ENCODE results near the gene OR6J1.

DNA sequence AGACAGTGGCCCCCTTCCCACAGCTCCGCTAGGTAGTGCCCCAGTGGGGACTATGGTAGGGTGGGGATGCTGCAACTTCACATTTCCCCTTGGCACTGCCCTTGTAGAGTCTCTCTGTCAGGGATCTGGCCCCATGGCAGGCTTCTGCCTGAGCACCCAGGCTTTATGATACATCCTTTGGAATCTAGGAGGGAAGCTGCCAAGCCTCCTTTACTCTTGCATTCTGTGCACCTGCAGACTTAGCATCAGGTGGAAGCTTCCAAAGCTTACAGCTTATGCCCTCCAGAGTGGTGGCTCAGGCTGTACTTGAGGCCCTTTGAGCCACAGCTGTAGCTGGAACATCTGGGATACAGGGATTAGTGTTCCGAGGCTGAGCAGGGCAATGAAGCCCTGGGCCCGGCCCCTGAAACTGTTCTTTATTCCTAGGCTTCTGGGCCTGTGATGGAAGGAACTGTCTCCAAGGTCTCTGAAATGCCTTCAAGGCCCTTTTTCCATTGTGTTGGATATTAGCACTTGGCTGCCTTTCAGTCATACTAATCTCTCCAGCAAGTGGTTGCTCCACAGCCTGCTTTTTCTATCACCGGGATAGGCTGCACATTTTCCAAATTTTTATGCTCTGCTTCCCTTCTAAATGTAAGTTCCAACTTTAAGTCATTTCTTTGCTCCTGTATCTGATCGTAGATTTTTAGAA, 22.2 kb upstream of the OR6J1 start:
- no peak for TF ChIP-seq EP300 (IDR thresholded peaks at IDR 0.05)
- TF ChIP-seq, protein P1, sequence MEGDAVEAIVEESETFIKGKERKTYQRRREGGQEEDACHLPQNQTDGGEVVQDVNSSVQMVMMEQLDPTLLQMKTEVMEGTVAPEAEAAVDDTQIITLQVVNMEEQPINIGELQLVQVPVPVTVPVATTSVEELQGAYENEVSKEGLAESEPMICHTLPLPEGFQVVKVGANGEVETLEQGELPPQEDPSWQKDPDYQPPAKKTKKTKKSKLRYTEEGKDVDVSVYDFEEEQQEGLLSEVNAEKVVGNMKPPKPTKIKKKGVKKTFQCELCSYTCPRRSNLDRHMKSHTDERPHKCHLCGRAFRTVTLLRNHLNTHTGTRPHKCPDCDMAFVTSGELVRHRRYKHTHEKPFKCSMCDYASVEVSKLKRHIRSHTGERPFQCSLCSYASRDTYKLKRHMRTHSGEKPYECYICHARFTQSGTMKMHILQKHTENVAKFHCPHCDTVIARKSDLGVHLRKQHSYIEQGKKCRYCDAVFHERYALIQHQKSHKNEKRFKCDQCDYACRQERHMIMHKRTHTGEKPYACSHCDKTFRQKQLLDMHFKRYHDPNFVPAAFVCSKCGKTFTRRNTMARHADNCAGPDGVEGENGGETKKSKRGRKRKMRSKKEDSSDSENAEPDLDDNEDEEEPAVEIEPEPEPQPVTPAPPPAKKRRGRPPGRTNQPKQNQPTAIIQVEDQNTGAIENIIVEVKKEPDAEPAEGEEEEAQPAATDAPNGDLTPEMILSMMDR (IDR thresholded peaks at IDR 0.05), result no peak

Data from tibial nerve (tissue), 4 donors.